CD4-positive, alpha-beta T cell treated with Interleukin-17A for 4 hours (primary cell): Measurements from ENCODE around the gene DCAF15.
A peak's percentile ranks its signal among the peaks of the same experiment; 100 is the strongest.

Experiments used
- DNase-seq: peaks from one replicate; pipeline ENCODE4 v3.0.0-alpha.2; 2020; ENCODE audit warnings: mixed read lengths

The DCAF15 gene

GRCh38 chr19:13995878-13996765, 43.8 kb downstream of the DCAF15 start:
- DNase-seq, result no peak

- no peak for DNase-seq
These were observed 44.8 kb downstream of the DCAF15 start for GRCh38 chr19:13996928-13997630.

DNA sequence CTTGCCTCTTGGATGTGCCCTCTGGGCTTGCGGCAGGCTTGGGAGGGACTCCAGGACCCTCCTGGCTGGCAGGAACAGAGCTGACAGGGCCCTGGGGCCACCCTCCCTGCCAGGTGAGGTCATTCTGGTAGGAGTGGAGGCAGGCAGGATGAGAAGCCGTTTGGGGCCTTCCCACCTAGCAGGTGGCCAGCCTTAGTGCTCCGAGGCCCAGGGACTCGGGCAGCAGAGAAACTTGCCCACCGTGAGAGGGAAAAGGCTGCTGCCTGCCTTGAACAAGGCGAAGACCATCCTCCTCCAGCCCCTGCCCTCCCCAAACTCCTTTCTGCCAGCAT, 45.3 kb downstream of the DCAF15 start:
- no peak for DNase-seq

DNA sequence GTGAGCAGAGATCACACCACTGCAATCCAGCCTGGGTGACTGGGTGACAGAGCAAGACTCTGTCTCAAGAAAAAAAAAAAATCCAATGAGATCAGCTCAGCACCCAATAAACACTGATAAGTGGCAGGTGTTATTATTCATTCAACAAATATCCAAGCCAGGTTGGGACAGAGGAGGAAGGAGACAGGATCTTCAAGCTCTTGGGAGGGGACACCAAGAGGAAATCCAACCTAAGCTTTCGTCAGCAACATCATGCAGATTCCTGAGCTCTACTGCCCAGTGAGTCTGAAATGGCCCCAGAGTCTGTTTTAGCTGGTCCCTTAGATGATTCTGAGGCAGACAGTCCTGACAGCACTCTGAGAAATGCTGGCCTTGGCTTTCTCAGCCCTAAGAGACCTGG, 46.1 kb downstream of the DCAF15 start:
- DNase-seq, result no peak

- DNase-seq, result no peak
These were observed 46.8 kb downstream of the DCAF15 start for GRCh38 chr19:13999085-13999484.

- no peak for DNase-seq
These were observed 48.5 kb downstream of the DCAF15 start for GRCh38 chr19:14000691-14001375.

DNA sequence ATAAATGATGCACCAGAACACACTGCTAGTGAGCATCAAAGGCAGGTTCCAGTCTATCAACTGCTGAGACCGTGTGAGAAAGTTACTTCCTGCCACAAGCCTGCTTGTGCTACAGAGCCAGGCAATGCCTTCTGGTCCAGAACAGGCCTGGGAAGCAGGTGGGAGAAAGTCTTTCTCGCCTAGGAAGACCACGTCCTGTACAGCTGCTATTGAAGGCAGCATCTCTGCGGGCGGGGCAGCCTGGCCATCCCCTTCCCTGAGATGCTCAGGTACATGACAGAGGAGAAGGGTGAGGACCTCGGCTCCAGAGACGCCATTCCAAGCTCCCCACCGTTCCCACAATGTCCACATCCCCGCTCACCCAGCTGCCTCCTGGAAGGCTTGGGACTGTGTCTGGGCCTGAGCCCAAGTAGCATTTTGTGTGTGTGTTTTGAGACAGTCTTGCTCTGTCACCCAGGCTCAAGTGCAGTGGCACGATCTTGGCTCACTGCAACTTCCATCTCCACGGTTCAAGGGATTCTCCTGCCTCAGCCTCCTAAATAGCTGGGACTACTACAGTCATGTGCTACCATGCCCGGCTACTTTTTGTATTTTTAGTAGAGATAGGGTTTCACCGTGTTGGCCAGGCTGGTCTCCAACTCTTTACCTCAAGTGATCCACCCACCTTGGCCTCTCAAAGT, 50.4 kb downstream of the DCAF15 start:
- peak; percentile 59 for DNase-seq

- peak; percentile 31 for DNase-seq
These were observed 51.1 kb downstream of the DCAF15 start for GRCh38 chr19:14003251-14004055.

GRCh38 chr19:14004619-14005348, 52.5 kb downstream of the DCAF15 start:
- DNase-seq, result no peak

- DNase-seq, result peak; percentile 94
These were observed 53.2 kb downstream of the DCAF15 start for GRCh38 chr19:14005349-14006084.

DNA sequence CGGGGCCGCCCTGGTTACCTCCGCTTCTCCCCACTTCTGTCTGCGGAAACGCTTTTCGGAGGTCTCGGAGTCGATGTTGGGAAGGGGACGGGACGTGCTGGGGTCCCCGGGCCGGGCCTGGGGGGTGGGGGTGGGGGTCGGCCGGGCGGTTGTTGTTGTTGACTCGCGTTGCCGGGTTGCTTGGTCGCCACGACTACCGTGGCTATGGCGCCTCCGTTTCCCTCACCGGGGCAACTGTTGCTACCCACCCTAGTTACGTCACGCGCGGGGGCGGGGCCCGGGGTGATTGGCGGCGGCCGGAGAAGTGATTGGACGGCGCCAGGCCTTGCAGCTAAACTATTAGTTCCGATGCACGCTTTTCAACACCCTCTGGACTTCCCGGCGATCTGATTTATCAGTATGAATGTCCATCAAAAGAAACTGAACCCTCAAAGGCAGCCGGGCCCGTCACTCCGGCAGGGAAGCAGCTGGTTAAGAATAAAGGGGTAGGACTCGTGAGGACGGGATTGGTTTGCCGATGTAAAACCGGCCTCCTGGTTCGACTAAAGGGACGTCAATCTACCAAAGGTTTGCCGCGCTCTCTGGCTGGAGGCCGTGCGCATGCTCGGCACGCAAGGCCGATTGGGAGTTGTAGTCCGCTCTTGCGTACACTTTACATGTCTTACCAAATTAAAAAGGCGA, 53.9 kb downstream of the DCAF15 start, which contains the start of gene RFX1:
RFX1 (minus strand) TSS at position 236 of the 681 bp plus-strand sequence. CDS start 12,477 bp downstream, outside the sequence.
- DNase-seq, result peak; percentile 100

DNA sequence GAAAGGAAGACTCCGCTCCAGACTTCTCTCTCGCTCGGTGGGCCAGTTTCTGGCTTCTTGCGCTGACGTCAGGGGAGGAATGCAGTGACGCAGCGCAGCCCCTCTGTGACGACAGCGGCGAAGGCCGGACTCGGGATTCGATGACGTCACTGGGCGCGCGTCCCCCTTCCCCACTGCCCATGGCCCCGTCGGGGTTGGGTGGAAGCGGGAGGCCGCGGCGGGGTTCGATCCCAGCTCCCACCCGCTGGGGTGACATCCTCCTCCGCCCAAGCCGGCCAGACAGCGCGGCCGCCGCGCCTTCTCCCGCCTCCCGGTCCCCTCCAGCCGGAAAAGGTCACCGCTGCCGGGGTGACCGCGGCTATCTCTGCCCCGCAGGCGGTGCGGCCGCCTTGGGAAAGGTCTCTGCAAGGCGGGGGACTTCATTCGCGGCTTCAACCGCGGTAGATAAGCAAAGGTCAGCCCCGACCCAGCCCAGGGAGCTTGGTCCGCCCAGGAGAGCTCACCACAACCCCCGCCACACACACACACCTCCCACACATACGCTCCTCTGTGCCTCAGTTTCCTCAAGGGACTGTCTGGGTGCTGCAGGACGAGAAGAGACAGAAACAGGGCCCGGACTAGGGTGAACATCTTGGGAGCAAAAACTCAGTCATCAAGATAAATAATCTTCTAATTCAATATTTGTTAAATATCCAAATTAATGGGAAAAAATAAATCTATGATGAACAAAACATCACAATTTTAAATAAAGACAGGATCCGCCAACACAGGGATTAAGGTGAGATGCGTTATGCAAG, 54.7 kb downstream of the DCAF15 start:
- DNase-seq, result no peak
